ENCODE results near the gene CRTC2. TPM values are rescaled to one million over a fixed set of nuclear protein-coding genes. Genes with fewer than 3 reads are reported as not detected.

The CRTC2 gene
- total RNA-seq, 1 experiment from 2014 or later: 45.7 TPM

- H3K36me3 Mint-ChIP-seq (ENCODE audit: insufficient read depth in 1 of 3, low read depth in 3 of 3): peaks cover 46 to 84% (median 77%) of the 10 kb centered on the region in 3 experiments
Measured at GRCh38 chr1:153934746-153935145, 23.7 kb downstream of the CRTC2 start.

More at GRCh38 chr1:153934746-153935145, 23.7 kb downstream of the CRTC2 start:
- H3K27ac ChIP-seq (ENCODE audit: insufficient read length, low read depth, low read length): no peak overlapping the region
- no peak overlapping the region; a peak in 1 of 5 replicates for H3K4me3 Mint-ChIP-seq
- H3K18ac ChIP-seq (ENCODE audit: insufficient read length, low read depth, low read length): no peak overlapping the region
- H4K5ac ChIP-seq (ENCODE audit: insufficient read length, low read depth, low read length): no peak overlapping the region
- no peaks in the 10 kb centered on the region for H3K4me1 Mint-ChIP-seq
- H2BK15ac ChIP-seq (ENCODE audit: low read depth, low read length): no peak overlapping the region
- no peak overlapping the region for H3K27ac Mint-ChIP-seq
- DNase-seq: no peak
- WGBS (ENCODE audit: extremely low coverage, insufficient read length, low lambda C conversion rate): no CpG with 5 or more reads among the region's 9 CpGs
- no peak overlapping the region for H2BK120ac ChIP-seq (ENCODE audit: low read depth, low read length, poor library complexity, severe bottlenecking)
- no peaks in the 10 kb centered on the region for H3K27me3 ChIP-seq (ENCODE audit: insufficient read depth, low read length)
- H3T11ph ChIP-seq (ENCODE audit: low read length): no peak overlapping the region
- H3K4me1 ChIP-seq (ENCODE audit: insufficient read depth, low read length): no peaks in the 10 kb centered on the region
- H4K20me1 ChIP-seq (ENCODE audit: control insufficient read depth, insufficient read depth, insufficient read length): peaks cover 3% of the 10 kb centered on the region
- no peak overlapping the region for H2BK12ac ChIP-seq (ENCODE audit: insufficient read length, low read depth, low read length)
- H4K8ac ChIP-seq (replicated peaks; ENCODE audit: insufficient read length, low read depth, low read length): no peak overlapping the region
- H3K23me2 ChIP-seq (ENCODE audit: insufficient read length, low read depth, low read length, poor library complexity, severe bottlenecking): no peaks in the 10 kb centered on the region
- H2BK5ac ChIP-seq (ENCODE audit: insufficient read length, low read length): no peak overlapping the region
- H3K23ac ChIP-seq (ENCODE audit: insufficient read length, low read depth, low read length): no peak overlapping the region
- no peak overlapping the region for H3K14ac ChIP-seq (ENCODE audit: insufficient read depth, low read length)
- no peaks in the 10 kb centered on the region for H3K9me3 ChIP-seq (ENCODE audit: control insufficient read depth, low read depth, low read length)
- no peaks in the 10 kb centered on the region for H3K27me3 Mint-ChIP-seq (ENCODE audit: low read depth)
- H3K79me2 ChIP-seq (ENCODE audit: insufficient read depth, low read length): no peaks in the 10 kb centered on the region
- no peak overlapping the region for H3K4ac ChIP-seq (ENCODE audit: low read depth, low read length)
- no peaks in the 10 kb centered on the region for H3K9me3 Mint-ChIP-seq
- H3K4me2 ChIP-seq (ENCODE audit: insufficient read depth, insufficient read length, low read length): no peak overlapping the region
- no peaks in the 10 kb centered on the region for H3K79me1 ChIP-seq (ENCODE audit: insufficient read depth, low read depth, low read length, poor library complexity, severe bottlenecking)
- no peak for TF ChIP-seq CTCF (conservative IDR thresholded peaks at IDR 0.05)
- H3K9ac ChIP-seq (ENCODE audit: extremely low read depth, insufficient read length, low read length): no peak overlapping the region
- no peak overlapping the region for H2BK20ac ChIP-seq (ENCODE audit: low read depth, low read length, poor library complexity, severe bottlenecking)
- no peak overlapping the region for H3K56ac ChIP-seq (ENCODE audit: insufficient read length, low read depth, low read length)
- H2AK5ac ChIP-seq (ENCODE audit: insufficient read length, low read length): no peak overlapping the region
- no peak overlapping the region for H2AFZ ChIP-seq (ENCODE audit: low read length)
- H4K91ac ChIP-seq (ENCODE audit: insufficient read length, low read depth, low read length): no peak overlapping the region
